GM12878 (cell line): Measurements from ENCODE around the gene ADAR. TPM values are rescaled to one million over a fixed set of nuclear protein-coding genes. Genes with fewer than 3 reads are reported as not detected.

Experiments
- ATAC-seq: fragments of 200-7000 bp; cut with Tn5 transposase; 3 replicates; pipeline ENCODE4 v1.9.1; 2020; ENCODE audit warnings: mild to moderate bottlenecking, moderate library complexity
- BruUV-seq: library from RNA; stranded (reverse); fragments of 400-500 nt; replicated peaks from 2 replicates; lab custom pipeline; 2021; lab: Mats Ljungman, UMichigan
- CTCF ChIA-PET: fragments of 300-600 bp; sonication (Branson Sonifier 250); formaldehyde crosslinking; extraction: SDS; loops from one replicate; lab custom pipeline; 2021; ENCODE audit warnings: inconsistent platforms; lab: Yijun Ruan, JAX
- POLR2A ChIA-PET: fragments of 350-600 bp; formaldehyde crosslinking; extraction: SDS; loops from one replicate; lab custom pipeline; 2021; ENCODE audit warnings: inconsistent platforms; lab: Charles Lee
- RAD21 ChIA-PET: fragments of 300-600 bp; sonication (Branson Sonifier 250); formaldehyde crosslinking; loops from one replicate; lab custom pipeline; 2023; ENCODE audit warnings: antibody characterized with exemption; ENCODE audit not compliant: unreplicated experiment; lab: Charles Lee
- SMC1A ChIA-PET: fragments of 300-600 bp; sonication (Branson Sonifier 250); formaldehyde crosslinking; loops from one replicate; lab custom pipeline; 2023; ENCODE audit not compliant: unreplicated experiment, uncharacterized antibody; lab: Charles Lee
- DNase-seq: peaks from one replicate; pipeline ENCODE4 v3.0.0-alpha.2; 2011; ENCODE audit warnings: low read depth, low spot score
- FAIRE-seq: peaks from 3 replicates; lab custom pipeline; 2011; peaks lifted over from hg19 to GRCh38; lab: Jason Lieb, UNC
- H2AFZ ChIP-seq: 2 replicates; pipeline ENCODE4 v1.6.0; 2011; ENCODE audit warnings: low read depth, low read length, control low read depth; ENCODE audit not compliant: control insufficient read depth
- H3K27ac ChIP-seq: 2 replicates; pipeline ENCODE4 v1.5.1; 2011; ENCODE audit warnings: control low read depth; ENCODE audit not compliant: control insufficient read depth, insufficient read depth
- H3K27me3 ChIP-seq, 2 experiments: replicated peaks in 1 of 2; 2 replicates each; pipeline versions ENCODE4 v1.6.0 to v1.6.1; 2011; ENCODE audit warnings: low read length in 1 of 2; ENCODE audit not compliant: control insufficient read depth in 2 of 2, insufficient read depth in 2 of 2
- H3K36me3 ChIP-seq, 2 experiments: 2 replicates each; pipeline ENCODE4 v1.5.1; 2011; ENCODE audit warnings: low read length in 1 of 2; ENCODE audit not compliant: control insufficient read depth in 2 of 2, insufficient read depth in 2 of 2
- H3K4me1 ChIP-seq: 2 replicates; pipeline ENCODE4 v1.6.1; 2011; ENCODE audit warnings: mild to moderate bottlenecking, low read length, moderate library complexity, mixed read lengths; ENCODE audit not compliant: control insufficient read depth, insufficient read depth
- H3K4me2 ChIP-seq: 2 replicates; pipeline ENCODE4 v1.6.0; 2011; ENCODE audit warnings: control low read depth; ENCODE audit not compliant: control insufficient read depth, insufficient read depth
- H3K4me3 ChIP-seq: fragments of 200-600 bp; sonication (generic); 2 replicates; pipeline ENCODE4 v1.5.1; 2016
- H3K79me2 ChIP-seq: 2 replicates; pipeline ENCODE4 v1.6.0; 2011; ENCODE audit warnings: low read length; ENCODE audit not compliant: control insufficient read depth, insufficient read depth
- H3K9ac ChIP-seq: 2 replicates; pipeline ENCODE4 v1.8.0; 2011; ENCODE audit warnings: low read length, control low read depth, mixed read lengths; ENCODE audit not compliant: control insufficient read depth, insufficient read depth
- H3K9me3 ChIP-seq: replicated peaks from 3 replicates; pipeline ENCODE4 v1.5.1; 2011; ENCODE audit warnings: mild to moderate bottlenecking, low read length; ENCODE audit not compliant: control insufficient read depth, insufficient read depth
- H4K20me1 ChIP-seq: 2 replicates; pipeline ENCODE4 v1.6.0; 2011; ENCODE audit not compliant: control insufficient read depth, insufficient read depth
- CEBPB ChIP-seq, 2 experiments: fragments of 150-350 bp in 1 of 2; IDR thresholded peaks; 2 replicates each; pipeline ENCODE4 v1.6.1; 2012 to 2014; ENCODE audit warnings: low read depth in 2 of 2, low read length in 2 of 2, borderline replicate concordance in 1 of 2, inconsistent platforms in 1 of 2
- EZH2 ChIP-seq: IDR thresholded peaks from 2 replicates; pipeline ENCODE4 v1.6.1; 2012; ENCODE audit warnings: low read depth, mild to moderate bottlenecking, control low read depth, inconsistent platforms, low read length, borderline replicate concordance; ENCODE audit not compliant: control insufficient read depth
- FOXM1 ChIP-seq: IDR thresholded peaks from 2 replicates; pipeline ENCODE4 v1.6.1; 2012; ENCODE audit warnings: low read depth, mild to moderate bottlenecking, inconsistent platforms, low read length, moderate library complexity
- MEF2B ChIP-seq: fragments of 450-650 bp; IDR thresholded peaks from 2 replicates; pipeline ENCODE4 v1.6.1; 2018; ENCODE audit warnings: mild to moderate bottlenecking, moderate library complexity; ENCODE audit not compliant: partially characterized antibody, poor library complexity, severe bottlenecking
- POU2F2 ChIP-seq: IDR thresholded peaks from 3 replicates; pipeline ENCODE4 v1.6.1; 2011; ENCODE audit warnings: low read depth, mild to moderate bottlenecking, low read length, borderline replicate concordance
- RCOR1 ChIP-seq: conservative IDR thresholded peaks from 2 replicates; pipeline ENCODE4 v1.6.1; 2012; ENCODE audit warnings: low read depth, low read length, improper control_type of control experiment
- TBL1XR1 ChIP-seq: IDR thresholded peaks from 2 replicates; pipeline ENCODE4 v1.6.1; 2012; ENCODE audit warnings: low read depth, low read length, improper control_type of control experiment
- TCF3 ChIP-seq: IDR thresholded peaks from 2 replicates; pipeline ENCODE4 v1.6.1; 2012; ENCODE audit warnings: low read depth, mild to moderate bottlenecking, low read length, borderline replicate concordance; ENCODE audit not compliant: insufficient read depth
- YY1 ChIP-seq: IDR thresholded peaks from 2 replicates; pipeline ENCODE4 v1.6.1; 2011; ENCODE audit warnings: low read depth, mild to moderate bottlenecking, low read length
- ZNF274 ChIP-seq: IDR thresholded peaks from one replicate; pipeline ENCODE4 v1.8.0; 2011; ENCODE audit not compliant: insufficient read length, insufficient read depth
- ZSCAN29 ChIP-seq: fragments of 450-650 bp; IDR thresholded peaks from 2 replicates; pipeline ENCODE4 v1.6.1; 2017; ENCODE audit warnings: mild to moderate bottlenecking, moderate library complexity
- WGBS: methylation state at CpG from one replicate; pipeline ENCODE4 v1.1.6; 2016; ENCODE audit warnings: low lambda C conversion rate; ENCODE audit not compliant: insufficient replicate concordance, insufficient coverage; ENCODE audit errors: missing lambda C conversion rate; 5-methylcytosine and 5-hydroxymethylcytosine counted together
- in situ Hi-C: fragments of 300-500 bp; cut with MboI; formaldehyde crosslinking; loops from 9 replicates; pipeline ENCODE4 v1.14.3; 2018; ENCODE audit warnings: mixed read lengths
- intact Hi-C: fragments of 100-400 bp; cut with micrococcal nuclease; formaldehyde crosslinking; loops from one replicate; pipeline ENCODE4 v1.14.2; 2022; ENCODE audit not compliant: unreplicated experiment
- polyA plus RNA-seq, 11 experiments: library from polyadenylated mRNA; depleted of rRNA in 4 of 11; unstranded in 6 of 11; stranded (reverse) in 5 of 11; fragments of >200 nt; fragmentation: Nextera tagmentation in 4 of 11; fragmentation: Illumina TruSeq in 1 of 11; extraction: Ambion mirVana in 4 of 11; extraction: Trizol in 1 of 11; gene quantifications; 1 replicate in 1 of 11; 2 replicates in 10 of 11; pipeline versions ENCODE4 v1.2.1 to v1.2.3, GENCODE V29; 2011 to 2016; ENCODE audit warnings: inconsistent platforms in 2 of 11, missing spikeins in 2 of 11, low read depth in 1 of 11
- total RNA-seq, 4 experiments: library from RNA; depleted of rRNA in 3 of 4; stranded (reverse); fragments of >200 nt in 3 of 4; fragmentation: Illumina TruSeq in 1 of 4; extraction: Trizol in 1 of 4; gene quantifications; 2 replicates each; pipeline versions ENCODE4 v1.2.1 to v1.2.3, GENCODE V29; 2013 to 2021
- TF ChIP-seq, protein P1 (sequence below), 3 experiments: IDR thresholded peaks in 2 of 3; conservative IDR thresholded peaks in 1 of 3; 2 replicates each; pipeline ENCODE4 v1.5.1; 2011; ENCODE audit warnings: low read depth in 3 of 3, low read length in 3 of 3, mild to moderate bottlenecking in 3 of 3, control low read depth in 2 of 3, moderate library complexity in 2 of 3, inconsistent platforms in 1 of 3, mixed read lengths in 1 of 3; ENCODE audit not compliant: control insufficient read depth in 2 of 3, insufficient read depth in 1 of 3; ENCODE audit errors: extremely low read depth in 1 of 3
- TF ChIP-seq, protein P2 (sequence below): IDR thresholded peaks from 2 replicates; pipeline ENCODE4 v1.6.1; 2012; ENCODE audit warnings: low read length, inconsistent platforms
- TF ChIP-seq, protein P3 (sequence below): IDR thresholded peaks from 2 replicates; pipeline ENCODE4 v1.6.1; 2012; ENCODE audit warnings: improper control_type of control experiment, low read depth, low read length; ENCODE audit not compliant: insufficient replicate concordance

Gene ADAR
- total and polyA plus RNA-seq, 10 of the 15 experiments (the other 5 are each of a cell fraction or from before 2014, with no cell fraction given) = 55.5 to 413 (median 176) TPM

DNA sequence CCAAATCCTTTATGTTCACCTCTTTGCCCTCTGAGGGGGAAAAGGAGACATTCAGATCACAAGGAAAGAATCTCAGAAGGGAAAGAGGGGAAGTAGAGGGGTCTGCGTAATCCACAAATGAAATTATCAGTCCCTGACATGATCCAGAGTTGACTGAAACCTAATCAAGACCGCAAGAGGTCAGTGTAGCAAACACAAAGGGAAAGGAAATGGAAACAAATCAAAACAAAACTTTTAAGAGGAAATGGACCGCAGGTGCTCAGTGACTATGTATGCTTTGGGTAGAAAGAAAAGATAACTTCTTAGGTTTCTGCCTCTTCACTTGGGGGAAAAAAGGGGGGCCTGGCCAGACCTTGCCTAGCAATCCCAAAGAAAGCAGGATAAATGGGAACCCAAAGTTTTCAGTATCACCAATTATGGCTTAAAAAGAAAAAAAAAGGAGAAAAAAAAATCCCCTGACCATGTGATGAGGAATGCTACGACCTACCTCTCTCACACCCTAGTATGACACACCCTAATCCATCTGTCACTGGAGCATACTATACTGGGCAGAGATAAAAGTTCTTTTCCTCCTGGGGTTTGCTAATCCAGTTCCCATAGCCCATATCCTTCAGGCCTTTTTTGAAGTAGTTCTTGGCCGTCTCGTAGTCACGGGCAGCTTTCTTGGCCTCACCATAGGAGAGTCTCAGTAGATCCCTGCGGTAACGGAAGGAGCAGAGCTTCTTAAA, 23.6 kb downstream of the ADAR start:
- in situ Hi-C loops = no loop called here
- RAD21 ChIA-PET = interaction anchor here (1.5 kb wide), 1 partner anchor 25 kb away, joined by 4 read pairs; no protein-coding TSS in a partner anchor
- H3K4me2 ChIP-seq = no peak overlapping the region
- CTCF ChIA-PET = no interaction called here
- POLR2A ChIA-PET = no interaction called here
- peak; percentile 40; the same call in 2 of the 3 replicates for ATAC-seq
- SMC1A ChIA-PET = no interaction called here
- WGBS = 63% methylated on average over 9 of the region's 9 CpGs
- intact Hi-C loops = no loop called here
- no TSS peak for BruUV-seq
- no peak overlapping the region for H3K4me3 ChIP-seq
- peaks cover 9% of the 10 kb centered on the region; the same call in 1 of the 2 replicates for H4K20me1 ChIP-seq
- no peaks in the 10 kb centered on the region for H3K79me2 ChIP-seq
- H3K36me3 ChIP-seq = peaks cover 52 to 74% of the 10 kb centered on the region in 2 experiments
- H2AFZ ChIP-seq = no peak overlapping the region
- no peak overlapping the region for H3K27ac ChIP-seq
- peak; percentile 7 for FAIRE-seq
- no peaks in the 10 kb centered on the region for H3K27me3 ChIP-seq
- no peaks in the 10 kb centered on the region for H3K9me3 ChIP-seq
- DNase-seq = no peak
- H3K9ac ChIP-seq = no peak overlapping the region
- H3K4me1 ChIP-seq = peaks cover 12% of the 10 kb centered on the region
- no peak for TF ChIP-seq FOXM1
- TF ChIP-seq RCOR1 = no peak
- no peak for TF ChIP-seq ZSCAN29
- TF ChIP-seq POU2F2 = no peak
- no peak for TF ChIP-seq MEF2B
- TF ChIP-seq TCF3 = no peak
- no peak for TF ChIP-seq YY1
- TF ChIP-seq, protein P1, sequence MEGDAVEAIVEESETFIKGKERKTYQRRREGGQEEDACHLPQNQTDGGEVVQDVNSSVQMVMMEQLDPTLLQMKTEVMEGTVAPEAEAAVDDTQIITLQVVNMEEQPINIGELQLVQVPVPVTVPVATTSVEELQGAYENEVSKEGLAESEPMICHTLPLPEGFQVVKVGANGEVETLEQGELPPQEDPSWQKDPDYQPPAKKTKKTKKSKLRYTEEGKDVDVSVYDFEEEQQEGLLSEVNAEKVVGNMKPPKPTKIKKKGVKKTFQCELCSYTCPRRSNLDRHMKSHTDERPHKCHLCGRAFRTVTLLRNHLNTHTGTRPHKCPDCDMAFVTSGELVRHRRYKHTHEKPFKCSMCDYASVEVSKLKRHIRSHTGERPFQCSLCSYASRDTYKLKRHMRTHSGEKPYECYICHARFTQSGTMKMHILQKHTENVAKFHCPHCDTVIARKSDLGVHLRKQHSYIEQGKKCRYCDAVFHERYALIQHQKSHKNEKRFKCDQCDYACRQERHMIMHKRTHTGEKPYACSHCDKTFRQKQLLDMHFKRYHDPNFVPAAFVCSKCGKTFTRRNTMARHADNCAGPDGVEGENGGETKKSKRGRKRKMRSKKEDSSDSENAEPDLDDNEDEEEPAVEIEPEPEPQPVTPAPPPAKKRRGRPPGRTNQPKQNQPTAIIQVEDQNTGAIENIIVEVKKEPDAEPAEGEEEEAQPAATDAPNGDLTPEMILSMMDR (IDR thresholded peaks at IDR 0.05 in 2 of 3, conservative IDR thresholded peaks at IDR 0.05 in 1 of 3; ENCODE audit: control insufficient read depth in 2 of 3, extremely low read depth in 1 of 3, insufficient read depth in 1 of 3, low read depth in 3 of 3, low read length in 3 of 3) = peak in 2 of 3 experiments; percentile 3 to 6; a peak in 1 of 6 replicates
- TF ChIP-seq, protein P2, sequence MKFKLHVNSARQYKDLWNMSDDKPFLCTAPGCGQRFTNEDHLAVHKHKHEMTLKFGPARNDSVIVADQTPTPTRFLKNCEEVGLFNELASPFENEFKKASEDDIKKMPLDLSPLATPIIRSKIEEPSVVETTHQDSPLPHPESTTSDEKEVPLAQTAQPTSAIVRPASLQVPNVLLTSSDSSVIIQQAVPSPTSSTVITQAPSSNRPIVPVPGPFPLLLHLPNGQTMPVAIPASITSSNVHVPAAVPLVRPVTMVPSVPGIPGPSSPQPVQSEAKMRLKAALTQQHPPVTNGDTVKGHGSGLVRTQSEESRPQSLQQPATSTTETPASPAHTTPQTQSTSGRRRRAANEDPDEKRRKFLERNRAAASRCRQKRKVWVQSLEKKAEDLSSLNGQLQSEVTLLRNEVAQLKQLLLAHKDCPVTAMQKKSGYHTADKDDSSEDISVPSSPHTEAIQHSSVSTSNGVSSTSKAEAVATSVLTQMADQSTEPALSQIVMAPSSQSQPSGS = 0 out of 2 replicates have a peak, but pooled peaks have one; percentile 25
- TF ChIP-seq TBL1XR1 = no peak
- TF ChIP-seq CEBPB (IDR thresholded peaks at IDR 0.05; ENCODE audit: borderline replicate concordance in 1 of 2, low read depth in 2 of 2, low read length in 2 of 2) = no peak
- no peak for TF ChIP-seq ZNF274
- TF ChIP-seq, protein P3, sequence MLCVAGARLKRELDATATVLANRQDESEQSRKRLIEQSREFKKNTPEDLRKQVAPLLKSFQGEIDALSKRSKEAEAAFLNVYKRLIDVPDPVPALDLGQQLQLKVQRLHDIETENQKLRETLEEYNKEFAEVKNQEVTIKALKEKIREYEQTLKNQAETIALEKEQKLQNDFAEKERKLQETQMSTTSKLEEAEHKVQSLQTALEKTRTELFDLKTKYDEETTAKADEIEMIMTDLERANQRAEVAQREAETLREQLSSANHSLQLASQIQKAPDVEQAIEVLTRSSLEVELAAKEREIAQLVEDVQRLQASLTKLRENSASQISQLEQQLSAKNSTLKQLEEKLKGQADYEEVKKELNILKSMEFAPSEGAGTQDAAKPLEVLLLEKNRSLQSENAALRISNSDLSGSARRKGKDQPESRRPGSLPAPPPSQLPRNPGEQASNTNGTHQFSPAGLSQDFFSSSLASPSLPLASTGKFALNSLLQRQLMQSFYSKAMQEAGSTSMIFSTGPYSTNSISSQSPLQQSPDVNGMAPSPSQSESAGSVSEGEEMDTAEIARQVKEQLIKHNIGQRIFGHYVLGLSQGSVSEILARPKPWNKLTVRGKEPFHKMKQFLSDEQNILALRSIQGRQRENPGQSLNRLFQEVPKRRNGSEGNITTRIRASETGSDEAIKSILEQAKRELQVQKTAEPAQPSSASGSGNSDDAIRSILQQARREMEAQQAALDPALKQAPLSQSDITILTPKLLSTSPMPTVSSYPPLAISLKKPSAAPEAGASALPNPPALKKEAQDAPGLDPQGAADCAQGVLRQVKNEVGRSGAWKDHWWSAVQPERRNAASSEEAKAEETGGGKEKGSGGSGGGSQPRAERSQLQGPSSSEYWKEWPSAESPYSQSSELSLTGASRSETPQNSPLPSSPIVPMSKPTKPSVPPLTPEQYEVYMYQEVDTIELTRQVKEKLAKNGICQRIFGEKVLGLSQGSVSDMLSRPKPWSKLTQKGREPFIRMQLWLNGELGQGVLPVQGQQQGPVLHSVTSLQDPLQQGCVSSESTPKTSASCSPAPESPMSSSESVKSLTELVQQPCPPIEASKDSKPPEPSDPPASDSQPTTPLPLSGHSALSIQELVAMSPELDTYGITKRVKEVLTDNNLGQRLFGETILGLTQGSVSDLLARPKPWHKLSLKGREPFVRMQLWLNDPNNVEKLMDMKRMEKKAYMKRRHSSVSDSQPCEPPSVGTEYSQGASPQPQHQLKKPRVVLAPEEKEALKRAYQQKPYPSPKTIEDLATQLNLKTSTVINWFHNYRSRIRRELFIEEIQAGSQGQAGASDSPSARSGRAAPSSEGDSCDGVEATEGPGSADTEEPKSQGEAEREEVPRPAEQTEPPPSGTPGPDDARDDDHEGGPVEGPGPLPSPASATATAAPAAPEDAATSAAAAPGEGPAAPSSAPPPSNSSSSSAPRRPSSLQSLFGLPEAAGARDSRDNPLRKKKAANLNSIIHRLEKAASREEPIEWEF = no peak
- TF ChIP-seq EZH2 = no peak
